Occipital lobe (tissue), 2 donors: ENCODE measurements around the gene CACNB4. TPM values are rescaled to one million over a fixed set of nuclear protein-coding genes. Genes with fewer than 3 reads are reported as not detected.
"Not testable (repeated sequence)": the region's sequence is repeated elsewhere in the genome, so short reads cannot be mapped to it uniquely, and the experiment has no call there.

Source experiments
- DNase-seq: peaks from one replicate; lab custom pipeline; 2025; lab: John Stamatoyannopoulos, UW
- total RNA-seq: library from RNA; depleted of rRNA; stranded (reverse); fragments of >200 nt; gene quantifications from one replicate; pipeline ENCODE4 v1.2.3, GENCODE V29; 2014

CACNB4 gene
- total RNA-seq, 1 donor from 2014 or later, result 70.2 TPM

GRCh38 chr2:152054593-152054992 is 44.3 kb downstream of the CACNB4 start:
- no peak for DNase-seq

GRCh38 chr2:152051436-152051835 is 47.4 kb downstream of the CACNB4 start:
- no peak for DNase-seq

GRCh38 chr2:152050915-152051314 is 47.9 kb downstream of the CACNB4 start:
- DNase-seq, result no peak

GRCh38 chr2:152050341-152050740 is 48.5 kb downstream of the CACNB4 start:
- no peak for DNase-seq

GRCh38 chr2:152049541-152049940 is 49.3 kb downstream of the CACNB4 start:
- no peak for DNase-seq

- no peak for DNase-seq
These were observed 50.9 kb downstream of the CACNB4 start for GRCh38 chr2:152047824-152048471.

GRCh38 chr2:152046940-152047339 is 51.9 kb downstream of the CACNB4 start:
- no peak for DNase-seq

GRCh38 chr2:152042636-152043615 is 55.9 kb downstream of the CACNB4 start:
- DNase-seq, result no peak

GRCh38 chr2:152038441-152038958 is 60.3 kb downstream of the CACNB4 start:
- no peak for DNase-seq

- DNase-seq, result peak; percentile 60
These were observed 61.0 kb downstream of the CACNB4 start for GRCh38 chr2:152037743-152038435.

GRCh38 chr2:152036611-152037469 is 62.0 kb downstream of the CACNB4 start:
- DNase-seq, result peak; percentile 33

GRCh38 chr2:152034257-152034801 is 64.5 kb downstream of the CACNB4 start:
- DNase-seq, result no peak

- no peak for DNase-seq
These were observed 65.6 kb downstream of the CACNB4 start for GRCh38 chr2:152033011-152033925.

- DNase-seq, result no peak
These were observed 67.0 kb downstream of the CACNB4 start for GRCh38 chr2:152031747-152032306.

- not testable (repeated sequence) for DNase-seq
These were observed 68.1 kb downstream of the CACNB4 start for GRCh38 chr2:152030596-152031328.

- DNase-seq, result no peak
These were observed 70.5 kb downstream of the CACNB4 start for GRCh38 chr2:152028182-152028862.

GRCh38 chr2:152025678-152026287 is 73.1 kb downstream of the CACNB4 start:
- peak; percentile 40 for DNase-seq
